ENCODE results near the gene USP15.
"Not testable (repeated sequence)": the region's sequence is repeated elsewhere in the genome, so short reads cannot be mapped to it uniquely, and the experiment has no call there.

DNA sequence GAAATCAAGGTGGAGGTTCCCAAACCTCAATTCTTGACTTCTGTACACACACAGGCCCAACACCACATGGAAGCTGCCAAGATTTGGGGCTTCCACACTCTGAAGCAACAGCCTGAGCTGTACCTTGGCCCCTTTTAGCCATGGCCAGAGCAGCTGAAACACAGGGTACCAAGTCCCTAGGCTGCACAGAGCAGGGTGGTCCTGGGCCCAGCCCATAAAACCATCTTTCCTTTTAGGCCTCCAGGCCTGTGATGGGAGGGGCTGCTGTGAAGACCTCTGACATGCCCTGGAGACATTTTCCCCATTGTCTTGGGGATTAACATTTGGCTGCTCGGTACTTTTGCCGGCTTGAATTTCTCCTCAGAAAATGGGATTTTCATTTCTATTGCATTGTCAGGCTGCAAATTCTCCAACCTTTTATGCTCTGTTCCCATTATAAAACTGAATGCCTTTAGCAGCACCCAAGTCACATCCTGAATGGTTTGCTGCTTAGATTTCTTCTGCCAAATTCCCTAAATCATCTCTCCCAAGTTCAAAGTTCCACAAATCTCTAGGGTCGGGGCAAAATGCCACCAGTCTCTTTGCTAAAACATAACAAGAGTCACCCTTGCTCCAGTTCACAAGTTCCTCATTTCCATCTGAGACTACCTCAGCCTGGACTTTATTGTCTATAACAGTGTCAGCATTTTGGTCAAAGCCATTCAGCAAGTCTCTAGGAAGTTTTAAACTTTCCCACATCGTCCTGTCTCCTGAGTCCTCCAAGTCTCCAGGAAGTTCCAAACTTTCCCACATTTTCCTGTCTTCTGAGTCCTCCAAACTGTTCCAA lies 84.7 kb downstream of the USP15 start:
- TF ChIP-seq, protein P1, sequence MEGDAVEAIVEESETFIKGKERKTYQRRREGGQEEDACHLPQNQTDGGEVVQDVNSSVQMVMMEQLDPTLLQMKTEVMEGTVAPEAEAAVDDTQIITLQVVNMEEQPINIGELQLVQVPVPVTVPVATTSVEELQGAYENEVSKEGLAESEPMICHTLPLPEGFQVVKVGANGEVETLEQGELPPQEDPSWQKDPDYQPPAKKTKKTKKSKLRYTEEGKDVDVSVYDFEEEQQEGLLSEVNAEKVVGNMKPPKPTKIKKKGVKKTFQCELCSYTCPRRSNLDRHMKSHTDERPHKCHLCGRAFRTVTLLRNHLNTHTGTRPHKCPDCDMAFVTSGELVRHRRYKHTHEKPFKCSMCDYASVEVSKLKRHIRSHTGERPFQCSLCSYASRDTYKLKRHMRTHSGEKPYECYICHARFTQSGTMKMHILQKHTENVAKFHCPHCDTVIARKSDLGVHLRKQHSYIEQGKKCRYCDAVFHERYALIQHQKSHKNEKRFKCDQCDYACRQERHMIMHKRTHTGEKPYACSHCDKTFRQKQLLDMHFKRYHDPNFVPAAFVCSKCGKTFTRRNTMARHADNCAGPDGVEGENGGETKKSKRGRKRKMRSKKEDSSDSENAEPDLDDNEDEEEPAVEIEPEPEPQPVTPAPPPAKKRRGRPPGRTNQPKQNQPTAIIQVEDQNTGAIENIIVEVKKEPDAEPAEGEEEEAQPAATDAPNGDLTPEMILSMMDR (IDR thresholded peaks at IDR 0.05) = not testable (repeated sequence)
- not testable (repeated sequence) for TF ChIP-seq POLR2A (IDR thresholded peaks at IDR 0.05)
